DMS79 (cell line): Measurements from ENCODE around the gene CATSPERE.
"Not testable (repeated sequence)": the region's sequence is repeated elsewhere in the genome, so short reads cannot be mapped to it uniquely, and the experiment has no call there.

ENCODE experiments used
- DNase-seq: peaks from one replicate; lab custom pipeline; 2025; lab: John Stamatoyannopoulos, UW

CATSPERE gene

DNA sequence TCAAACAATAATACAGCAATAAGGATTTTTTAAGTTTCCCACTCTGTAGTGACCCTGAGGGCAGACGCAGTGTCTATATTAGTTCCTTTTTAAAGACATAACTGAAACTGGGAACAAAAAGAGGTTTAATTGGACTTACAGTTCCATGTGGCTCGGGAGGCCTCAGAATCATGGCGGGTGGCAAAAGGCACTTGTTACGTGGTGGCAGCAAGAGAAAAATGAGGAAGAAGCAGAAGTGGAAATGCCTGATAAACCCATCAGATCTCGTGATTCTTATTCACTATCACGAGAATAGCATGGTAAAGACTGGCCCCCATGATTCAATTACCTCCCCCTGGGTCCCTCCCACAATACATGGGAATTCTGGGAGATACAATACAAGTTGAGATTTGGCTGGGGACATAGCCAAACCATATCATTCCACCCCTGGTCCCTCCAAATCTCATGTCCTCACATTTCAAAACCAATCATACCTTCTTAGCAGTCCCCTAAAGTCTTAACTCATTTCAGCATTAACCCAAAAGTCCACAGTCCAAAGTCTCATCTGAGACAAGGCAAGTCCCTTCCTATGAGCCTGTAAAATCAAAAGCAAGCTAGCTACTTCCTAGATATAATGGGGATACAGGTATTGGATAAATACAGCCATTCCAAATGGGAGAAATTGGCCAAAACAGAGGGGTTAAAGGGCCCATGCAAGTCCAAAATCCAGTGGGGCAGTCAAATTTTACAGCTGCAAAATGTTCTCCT lies 205.8 kb downstream of the CATSPERE start:
- not testable (repeated sequence) for DNase-seq

DNA sequence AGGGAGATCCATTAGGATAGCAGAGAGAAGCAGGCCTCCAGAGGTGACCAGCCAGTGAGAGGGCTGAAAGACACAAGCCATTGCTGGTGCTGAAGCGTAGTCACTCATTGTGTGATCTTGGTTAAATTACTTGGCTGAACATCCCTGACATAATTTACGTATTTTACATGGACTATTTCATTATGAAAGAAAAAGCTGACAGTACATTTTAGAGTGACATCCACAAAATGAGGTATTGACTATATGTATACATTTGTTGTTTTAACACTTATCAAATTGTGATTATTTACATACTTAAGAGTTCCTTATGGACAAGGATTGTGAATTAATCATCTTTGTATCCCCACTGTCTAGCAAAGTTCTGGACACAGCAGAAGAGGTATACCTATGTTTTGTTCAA lies 206.7 kb downstream of the CATSPERE start:
- no peak for DNase-seq

DNA sequence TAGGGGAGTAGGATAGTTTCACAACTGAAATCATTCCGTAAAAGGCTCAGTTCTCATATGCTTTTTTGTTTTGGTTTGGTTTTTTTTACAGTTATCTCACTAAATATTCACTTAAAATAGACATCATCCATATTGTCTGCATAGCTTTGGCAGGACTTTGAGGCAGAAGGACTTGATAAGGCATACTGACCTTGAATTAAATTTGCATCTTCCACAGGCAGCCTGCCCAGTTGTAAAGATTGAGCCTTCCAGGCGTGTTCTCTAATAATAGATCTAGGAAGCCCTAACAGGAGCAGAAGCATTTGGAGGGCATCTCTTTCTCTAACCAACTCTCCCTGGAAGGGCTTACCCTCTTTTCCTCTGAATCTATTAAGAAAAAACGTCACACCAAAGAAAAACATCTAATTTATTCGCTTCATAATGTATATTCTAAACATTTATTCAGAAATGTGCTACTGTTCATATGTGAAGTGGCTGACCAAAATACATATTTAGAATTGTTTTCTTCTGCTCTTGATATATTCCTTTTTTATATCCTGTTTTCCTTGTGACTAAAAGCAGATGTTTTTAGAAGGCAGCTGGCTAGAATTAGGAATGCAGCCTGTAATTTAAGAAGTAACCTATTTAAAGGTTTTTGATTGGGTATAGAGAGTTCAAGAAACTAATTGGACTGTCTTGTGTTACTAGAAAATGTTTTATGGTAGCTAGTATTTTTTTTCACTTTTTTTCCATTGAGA lies 212.0 kb downstream of the CATSPERE start:
- no peak for DNase-seq

DNA sequence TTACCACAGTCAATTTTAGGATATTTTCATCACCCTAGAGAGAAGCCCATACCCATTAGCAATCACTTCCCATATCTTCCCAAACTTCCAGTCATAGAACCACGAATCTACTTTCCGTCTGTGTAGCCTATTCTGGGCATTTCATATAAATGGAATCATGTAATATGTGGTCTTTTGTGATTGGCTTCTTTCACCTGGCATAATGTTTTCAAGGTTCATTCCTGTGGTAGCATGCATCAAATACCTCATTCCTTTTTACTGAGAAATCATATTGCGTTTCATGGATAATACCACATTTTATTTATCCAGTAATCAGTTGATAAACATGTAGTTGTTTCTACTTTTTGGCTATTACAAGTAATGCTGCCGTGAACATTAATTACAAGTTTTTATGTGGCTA lies 213.4 kb downstream of the CATSPERE start:
- no peak for DNase-seq

DNA sequence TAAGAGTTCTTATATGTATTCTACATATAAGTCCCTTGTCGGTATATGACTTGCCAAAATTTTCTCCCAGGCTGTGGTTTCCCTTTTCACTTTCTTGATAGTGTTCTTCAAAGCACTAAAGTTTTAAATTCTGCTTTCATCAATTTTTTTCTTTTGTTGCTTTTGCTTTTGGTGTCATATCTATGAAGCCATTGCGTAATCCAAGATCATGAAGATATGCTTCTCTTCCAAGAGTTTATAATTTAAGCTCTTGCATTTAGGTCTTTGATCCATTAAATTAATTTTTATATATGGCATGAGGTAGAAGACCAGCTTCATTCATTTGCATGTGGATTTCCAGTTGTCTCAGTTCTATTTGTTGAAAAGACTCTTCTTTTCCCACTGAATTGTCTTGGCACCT lies 214.1 kb downstream of the CATSPERE start:
- no peak for DNase-seq

DNA sequence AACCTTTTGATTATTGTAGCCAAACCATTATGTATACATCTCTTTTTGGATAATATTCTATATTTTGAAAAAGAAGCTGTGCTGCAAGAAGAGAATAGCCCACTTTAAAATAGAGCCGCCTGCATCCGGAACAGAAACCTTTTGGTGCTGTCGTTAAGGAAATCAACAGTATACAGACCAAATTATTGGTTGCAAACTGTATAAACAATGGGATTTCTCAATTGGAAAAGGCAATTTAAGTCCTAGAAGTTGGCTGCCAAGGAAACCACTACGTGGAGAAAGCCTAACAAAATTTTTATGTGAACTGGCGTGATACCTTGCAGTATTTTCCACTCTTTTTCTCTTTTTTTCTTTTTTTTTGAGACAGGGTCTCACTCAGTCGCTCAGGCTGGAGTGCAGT lies 217.6 kb downstream of the CATSPERE start:
- DNase-seq: no peak

DNA sequence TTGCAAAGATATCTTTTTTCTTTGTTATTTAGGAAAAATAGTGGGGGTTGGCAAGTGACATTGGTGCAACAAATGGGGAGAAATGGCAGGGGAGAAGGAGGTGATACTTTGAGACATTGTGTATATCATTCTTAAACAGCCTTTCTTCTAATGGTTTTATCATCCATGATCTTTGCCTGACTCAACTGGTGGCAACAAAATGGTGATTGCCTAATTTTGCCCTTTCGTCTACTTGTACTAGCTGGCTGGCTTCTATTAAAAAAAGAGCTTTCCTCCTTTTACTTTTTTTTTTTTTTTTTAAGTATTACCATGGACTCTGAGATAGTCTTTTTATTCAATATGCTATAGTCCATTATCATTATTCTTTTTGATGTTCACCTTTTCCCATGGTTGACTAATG lies 219.6 kb downstream of the CATSPERE start:
- DNase-seq: no peak

DNA sequence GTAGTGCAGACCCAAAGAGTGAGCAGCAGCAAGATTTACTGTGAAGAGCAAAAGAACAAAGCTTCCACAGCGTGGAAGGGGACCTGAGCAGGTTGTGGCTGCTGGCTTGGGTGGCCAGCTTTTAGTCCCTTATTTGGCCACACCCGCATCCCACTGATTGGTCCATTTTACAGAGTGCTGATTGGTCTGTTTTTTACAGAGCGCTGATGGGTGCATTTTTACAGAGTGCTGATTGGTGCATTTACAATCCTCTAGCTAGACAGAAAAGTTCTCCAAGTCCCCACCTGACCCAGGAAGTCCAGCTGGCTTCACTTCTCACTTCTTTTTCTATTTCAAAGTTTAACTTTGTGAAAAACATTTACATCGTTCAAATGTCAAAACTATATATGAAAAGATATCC lies 221.0 kb downstream of the CATSPERE start:
- not testable (repeated sequence) for DNase-seq
